ENCODE results near the gene MLH3. TPM values are rescaled to one million over a fixed set of nuclear protein-coding genes. Genes with fewer than 3 reads are reported as not detected.

Gene MLH3
- total RNA-seq, 1 donor from 2014 or later: 28.2 TPM

- H3K27ac Mint-ChIP-seq: no peak overlapping the region
- intact Hi-C loops (cut with micrococcal nuclease): no loop called here
- H3K36me3 Mint-ChIP-seq (ENCODE audit: low read depth): no peaks in the 10 kb centered on the region
- H3K27me3 Mint-ChIP-seq (ENCODE audit: low read depth): no peaks in the 10 kb centered on the region
- no peaks in the 10 kb centered on the region for H3K9me3 Mint-ChIP-seq
- no peak for DNase-seq (ENCODE audit: low spot score)
- H3K4me1 Mint-ChIP-seq (ENCODE audit: low read depth): no peaks in the 10 kb centered on the region
- no peak overlapping the region for H3K4me3 Mint-ChIP-seq (ENCODE audit: low read depth)
Observed at GRCh38 chr14:74977901-74978385, 73.3 kb downstream of the MLH3 start.

- intact Hi-C loops (cut with micrococcal nuclease): no loop called here
- H3K27me3 Mint-ChIP-seq (ENCODE audit: low read depth): no peaks in the 10 kb centered on the region
Observed at GRCh38 chr14:74977164-74977900, 73.9 kb downstream of the MLH3 start.

GRCh38 chr14:74976264-74977113 lies 74.8 kb downstream of the MLH3 start:
- H3K27me3 Mint-ChIP-seq (ENCODE audit: low read depth): no peaks in the 10 kb centered on the region
- H3K4me1 Mint-ChIP-seq (ENCODE audit: low read depth): no peaks in the 10 kb centered on the region
- DNase-seq (ENCODE audit: low spot score): no peak
- no peak overlapping the region for H3K27ac Mint-ChIP-seq
- intact Hi-C loops (cut with micrococcal nuclease): no loop called here
- H3K4me3 Mint-ChIP-seq (ENCODE audit: low read depth): no peak overlapping the region
- no peaks in the 10 kb centered on the region for H3K36me3 Mint-ChIP-seq (ENCODE audit: low read depth)
- no peaks in the 10 kb centered on the region for H3K9me3 Mint-ChIP-seq

More at GRCh38 chr14:74977164-74977900, 73.9 kb downstream of the MLH3 start:
- Mint-ChIP-seq H3K9me3 (no peaks in the 10 kb centered on the region), H3K4me1 (ENCODE audit: low read depth) (no peaks in the 10 kb centered on the region), H3K36me3 (ENCODE audit: low read depth) (no peaks in the 10 kb centered on the region), H3K27ac (no peak overlapping the region), H3K4me3 (ENCODE audit: low read depth) (no peak overlapping the region)
- DNase-seq (ENCODE audit: low spot score): no peak

- H3K27ac Mint-ChIP-seq: no peak overlapping the region
Observed at GRCh38 chr14:74975059-74975810, 76.0 kb downstream of the MLH3 start.

GRCh38 chr14:74974364-74975058 lies 76.8 kb downstream of the MLH3 start:
- no peaks in the 10 kb centered on the region for H3K36me3 Mint-ChIP-seq (ENCODE audit: low read depth)
- no peak overlapping the region for H3K4me3 Mint-ChIP-seq (ENCODE audit: low read depth)
- no peaks in the 10 kb centered on the region for H3K27me3 Mint-ChIP-seq (ENCODE audit: low read depth)
- no peak overlapping the region for H3K27ac Mint-ChIP-seq
- intact Hi-C loops (cut with micrococcal nuclease): no loop called here
- no peaks in the 10 kb centered on the region for H3K4me1 Mint-ChIP-seq (ENCODE audit: low read depth)
- DNase-seq (ENCODE audit: low spot score): no peak
- no peaks in the 10 kb centered on the region for H3K9me3 Mint-ChIP-seq

More at GRCh38 chr14:74975059-74975810, 76.0 kb downstream of the MLH3 start:
- Mint-ChIP-seq H3K36me3 (ENCODE audit: low read depth) (no peaks in the 10 kb centered on the region), H3K9me3 (no peaks in the 10 kb centered on the region), H3K4me1 (ENCODE audit: low read depth) (no peaks in the 10 kb centered on the region), H3K4me3 (ENCODE audit: low read depth) (no peak overlapping the region), H3K27me3 (ENCODE audit: low read depth) (no peaks in the 10 kb centered on the region)
- intact Hi-C loops (cut with micrococcal nuclease): no loop called here
- DNase-seq (ENCODE audit: low spot score): no peak

- no peak overlapping the region for H3K27ac Mint-ChIP-seq
- H3K27me3 Mint-ChIP-seq (ENCODE audit: low read depth): peaks cover 2% of the 10 kb centered on the region
- intact Hi-C loops (cut with micrococcal nuclease): no loop called here
- DNase-seq (ENCODE audit: low spot score): no peak
- no peaks in the 10 kb centered on the region for H3K36me3 Mint-ChIP-seq (ENCODE audit: low read depth)
- H3K4me3 Mint-ChIP-seq (ENCODE audit: low read depth): no peak overlapping the region
- H3K9me3 Mint-ChIP-seq: no peaks in the 10 kb centered on the region
- no peaks in the 10 kb centered on the region for H3K4me1 Mint-ChIP-seq (ENCODE audit: low read depth)
Observed at GRCh38 chr14:74973905-74974363, 77.3 kb downstream of the MLH3 start.

GRCh38 chr14:74973003-74973653 lies 78.1 kb downstream of the MLH3 start:
- H3K36me3 Mint-ChIP-seq (ENCODE audit: low read depth): no peaks in the 10 kb centered on the region
- intact Hi-C loops (cut with micrococcal nuclease): no loop called here
- no peaks in the 10 kb centered on the region for H3K4me1 Mint-ChIP-seq (ENCODE audit: low read depth)
- H3K4me3 Mint-ChIP-seq (ENCODE audit: low read depth): no peak overlapping the region
- H3K9me3 Mint-ChIP-seq: no peaks in the 10 kb centered on the region
- DNase-seq (ENCODE audit: low spot score): no peak
- H3K27ac Mint-ChIP-seq: no peak overlapping the region
- H3K27me3 Mint-ChIP-seq (ENCODE audit: low read depth): peaks cover 3% of the 10 kb centered on the region

GRCh38 chr14:74968811-74969210 lies 82.5 kb downstream of the MLH3 start:
- H3K36me3 Mint-ChIP-seq (ENCODE audit: low read depth): no peaks in the 10 kb centered on the region
- H3K27me3 Mint-ChIP-seq (ENCODE audit: low read depth): peaks cover 12% of the 10 kb centered on the region
- H3K4me1 Mint-ChIP-seq (ENCODE audit: low read depth): peaks cover 1% of the 10 kb centered on the region

GRCh38 chr14:74965486-74966153 lies 85.6 kb downstream of the MLH3 start:
- Mint-ChIP-seq H3K4me3 (ENCODE audit: low read depth) (no peak overlapping the region), H3K27ac (no peak overlapping the region), H3K27me3 (ENCODE audit: low read depth) (peaks cover 20% of the 10 kb centered on the region), H3K4me1 (ENCODE audit: low read depth) (peaks cover 1% of the 10 kb centered on the region), H3K36me3 (ENCODE audit: low read depth) (no peaks in the 10 kb centered on the region), H3K9me3 (no peaks in the 10 kb centered on the region)
- DNase-seq (ENCODE audit: low spot score): no peak
- intact Hi-C loops (cut with micrococcal nuclease): no loop called here

More at GRCh38 chr14:74968811-74969210, 82.5 kb downstream of the MLH3 start:
- intact Hi-C loops (cut with micrococcal nuclease): no loop called here
- no peak for DNase-seq (ENCODE audit: low spot score)
- Mint-ChIP-seq H3K9me3 (no peaks in the 10 kb centered on the region), H3K4me3 (ENCODE audit: low read depth) (no peak overlapping the region), H3K27ac (no peak overlapping the region)

GRCh38 chr14:74964787-74965485 lies 86.3 kb downstream of the MLH3 start:
- intact Hi-C loops (cut with micrococcal nuclease): no loop called here
- no peak overlapping the region for H3K27ac Mint-ChIP-seq
- peaks cover 20% of the 10 kb centered on the region for H3K27me3 Mint-ChIP-seq (ENCODE audit: low read depth)

More at GRCh38 chr14:74964787-74965485, 86.3 kb downstream of the MLH3 start:
- no peak overlapping the region for H3K4me3 Mint-ChIP-seq (ENCODE audit: low read depth)
- H3K4me1 Mint-ChIP-seq (ENCODE audit: low read depth): peaks cover 1% of the 10 kb centered on the region
- no peaks in the 10 kb centered on the region for H3K36me3 Mint-ChIP-seq (ENCODE audit: low read depth)
- DNase-seq (ENCODE audit: low spot score): no peak
- H3K9me3 Mint-ChIP-seq: no peaks in the 10 kb centered on the region

Data from activated T-helper 2 cell treated with anti-CD3 and anti-CD28 coated beads, Interferon-gamma antibody, Interleukin-2, Interleukin-4, amounts not matched to agents 10 μg/mL and 5 μg/mL and 100 μg/mL, durations not matched to agents 14 hours and 24 hours and 36 hours (primary cell).